Activated T-cell treated with anti-CD3 and anti-CD28 coated beads, Interleukin-2, amount 50 U/mL, for 24 hours (primary cell): ENCODE results near the gene PDSS1.

ENCODE experiments used
- DNase-seq: peaks from one replicate; pipeline ENCODE4 v3.0.0-alpha.2; 2020
- H3K27ac Mint-ChIP-seq: 2 replicates; pipeline ENCODE4 v1.8.0; 2020; ENCODE audit warnings: mild to moderate bottlenecking, mixed read lengths
- H3K27me3 Mint-ChIP-seq: 2 replicates; pipeline ENCODE4 v1.8.0; 2020; ENCODE audit warnings: mixed read lengths
- H3K36me3 Mint-ChIP-seq: 2 replicates; pipeline ENCODE4 v1.8.0; 2020; ENCODE audit warnings: low read depth, mixed read lengths
- H3K4me1 Mint-ChIP-seq: 2 replicates; pipeline ENCODE4 v1.8.0; 2020; ENCODE audit warnings: low read depth, mixed read lengths
- H3K4me3 Mint-ChIP-seq: 2 replicates; pipeline ENCODE4 v1.8.0; 2020; ENCODE audit warnings: mild to moderate bottlenecking, moderate library complexity, mixed read lengths
- H3K9me3 Mint-ChIP-seq: 2 replicates; pipeline ENCODE4 v1.8.0; 2020; ENCODE audit warnings: mixed read lengths

PDSS1 gene

GRCh38 chr10:26714415-26715136, 17.1 kb downstream of the PDSS1 start:
- H3K9me3 Mint-ChIP-seq: no peaks in the 10 kb centered on the region
- no peak for DNase-seq
- H3K36me3 Mint-ChIP-seq: peaks cover 89% of the 10 kb centered on the region
- no peaks in the 10 kb centered on the region for H3K27me3 Mint-ChIP-seq
- no peak overlapping the region for H3K27ac Mint-ChIP-seq
- peaks cover 4% of the 10 kb centered on the region for H3K4me1 Mint-ChIP-seq
- H3K4me3 Mint-ChIP-seq: no peak overlapping the region

DNA sequence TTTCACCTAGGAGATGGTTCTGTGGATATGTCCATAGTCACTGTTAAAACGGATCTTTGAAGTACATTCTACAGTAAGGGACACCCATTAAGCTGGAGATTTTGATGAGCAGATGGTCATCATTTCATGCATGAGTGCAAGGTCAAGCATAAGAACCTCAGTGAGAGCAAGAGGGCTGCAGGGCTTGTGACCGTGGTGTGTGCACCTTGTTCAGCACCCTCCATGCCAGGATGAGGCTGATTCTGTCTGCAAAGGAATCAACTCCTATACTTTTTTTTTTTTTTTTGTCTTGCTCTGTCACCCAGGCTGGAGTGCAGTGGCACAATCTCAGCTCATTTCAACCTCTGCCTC, 17.6 kb downstream of the PDSS1 start:
- H3K4me3 Mint-ChIP-seq: no peak overlapping the region
- no peak overlapping the region for H3K27ac Mint-ChIP-seq
- no peaks in the 10 kb centered on the region for H3K9me3 Mint-ChIP-seq
- H3K4me1 Mint-ChIP-seq: peaks cover 6% of the 10 kb centered on the region
- no peaks in the 10 kb centered on the region for H3K27me3 Mint-ChIP-seq
- DNase-seq: no peak
- H3K36me3 Mint-ChIP-seq: peaks cover 92% of the 10 kb centered on the region

GRCh38 chr10:26717476-26717875, 20.0 kb downstream of the PDSS1 start:
- H3K4me1 Mint-ChIP-seq: peaks cover 18% of the 10 kb centered on the region
- H3K36me3 Mint-ChIP-seq: peaks cover 93% of the 10 kb centered on the region
- no peaks in the 10 kb centered on the region for H3K9me3 Mint-ChIP-seq
- H3K27me3 Mint-ChIP-seq: no peaks in the 10 kb centered on the region
- H3K4me3 Mint-ChIP-seq: no peak overlapping the region
- DNase-seq: no peak
- H3K27ac Mint-ChIP-seq: no peak overlapping the region

DNA sequence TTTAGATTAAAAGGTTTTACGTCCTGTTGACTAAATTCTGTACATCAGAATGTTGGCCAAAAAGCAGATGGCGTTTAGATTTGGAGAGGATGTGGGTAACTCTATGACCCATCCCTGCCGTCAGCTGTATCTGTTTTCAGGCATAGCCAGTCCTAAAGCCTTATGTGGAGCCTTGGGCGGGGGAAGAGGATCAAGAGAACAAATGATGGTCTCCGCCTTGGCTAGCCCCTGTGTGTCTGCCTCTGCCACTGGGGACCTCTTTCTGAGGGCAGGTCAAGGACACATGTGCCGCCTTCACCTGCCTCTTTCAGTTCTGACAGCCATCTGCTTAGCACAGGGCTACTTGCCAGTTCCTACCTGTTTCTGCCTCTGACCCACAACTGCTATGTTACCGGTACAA, 24.1 kb downstream of the PDSS1 start:
- no peaks in the 10 kb centered on the region for H3K27me3 Mint-ChIP-seq
- H3K36me3 Mint-ChIP-seq: peaks cover 92% of the 10 kb centered on the region
- H3K27ac Mint-ChIP-seq: peak overlapping the region; percentile 88
- peaks cover 18% of the 10 kb centered on the region for H3K4me1 Mint-ChIP-seq
- no peaks in the 10 kb centered on the region for H3K9me3 Mint-ChIP-seq
- no peak overlapping the region for H3K4me3 Mint-ChIP-seq
- DNase-seq: no peak

- Mint-ChIP-seq H3K36me3 (peaks cover 94% of the 10 kb centered on the region), H3K4me3 (no peak overlapping the region), H3K27me3 (no peaks in the 10 kb centered on the region), H3K4me1 (peaks cover 18% of the 10 kb centered on the region), H3K9me3 (no peaks in the 10 kb centered on the region), H3K27ac (peak overlapping the region; percentile 2)
- DNase-seq: no peak
Measured at GRCh38 chr10:26723016-26723415, 25.5 kb downstream of the PDSS1 start.

DNA sequence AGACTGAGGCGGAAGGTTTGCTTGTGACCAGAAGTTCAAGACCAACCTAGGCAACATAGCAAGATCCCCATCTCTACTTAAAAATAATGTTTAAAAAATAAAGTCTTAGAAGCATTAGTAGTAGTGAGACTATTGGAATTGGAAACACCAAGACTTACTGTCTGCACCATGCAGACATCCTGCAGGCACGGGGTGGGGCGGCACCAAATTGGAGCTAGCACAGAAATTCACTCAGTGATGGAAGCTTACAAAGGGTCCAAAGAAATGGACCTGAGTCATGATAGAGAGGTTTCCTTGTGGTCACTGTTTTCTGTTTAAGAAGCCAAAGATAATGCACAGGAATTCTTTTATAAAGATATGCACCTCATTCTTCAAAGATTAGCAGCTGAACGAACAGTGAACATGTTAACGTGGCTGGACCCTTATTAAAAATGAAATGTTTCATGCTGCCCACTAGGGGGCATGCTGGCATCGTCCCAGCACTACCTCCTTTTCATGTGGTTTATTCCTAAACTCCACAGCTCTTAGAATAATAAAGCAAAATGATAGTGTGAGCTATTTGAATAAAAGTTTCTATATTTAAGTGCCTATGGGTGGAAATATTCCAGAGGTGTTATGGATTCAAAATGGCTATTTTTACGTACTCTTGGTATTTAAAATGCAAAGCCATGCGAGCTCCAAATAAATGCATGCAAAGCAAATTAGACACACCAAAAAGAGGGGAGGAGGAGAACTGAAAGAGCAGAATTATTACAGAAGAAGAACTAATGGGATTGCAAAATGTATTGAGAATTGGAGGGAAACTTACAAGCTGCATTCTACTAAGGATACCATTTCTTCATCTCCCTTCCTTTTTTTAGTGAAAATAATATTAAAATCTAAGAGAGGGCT, 28.6 kb downstream of the PDSS1 start:
- Mint-ChIP-seq H3K4me3 (no peak overlapping the region), H3K27ac (no peak overlapping the region), H3K9me3 (no peaks in the 10 kb centered on the region), H3K4me1 (peaks cover 8% of the 10 kb centered on the region), H3K27me3 (no peaks in the 10 kb centered on the region), H3K36me3 (peaks cover 92% of the 10 kb centered on the region)
- DNase-seq: no peak

DNA sequence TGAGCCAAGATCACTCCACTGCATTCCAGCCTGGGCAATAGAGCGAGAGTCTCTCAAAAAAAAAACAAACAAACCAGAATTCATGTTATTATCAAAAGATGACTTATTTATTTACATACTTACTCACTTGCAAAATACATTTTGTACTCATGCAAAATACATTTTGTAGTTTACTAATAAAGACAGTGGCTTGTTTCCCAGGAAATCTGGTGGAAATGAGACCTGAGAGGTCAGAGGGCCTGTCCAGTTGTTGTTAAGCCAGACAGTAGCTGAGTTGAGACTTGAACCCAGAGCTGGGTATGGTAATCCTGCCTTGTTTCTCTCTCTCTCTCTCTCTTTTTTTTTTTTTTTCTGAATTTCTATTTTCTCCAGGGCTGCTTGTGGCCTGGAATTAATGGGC, 29.5 kb downstream of the PDSS1 start:
- Mint-ChIP-seq H3K27ac (no peak overlapping the region), H3K4me1 (no peaks in the 10 kb centered on the region), H3K27me3 (no peaks in the 10 kb centered on the region), H3K9me3 (no peaks in the 10 kb centered on the region), H3K4me3 (no peak overlapping the region), H3K36me3 (peaks cover 91% of the 10 kb centered on the region)
- DNase-seq: no peak

GRCh38 chr10:26728957-26729356, 31.5 kb downstream of the PDSS1 start:
- Mint-ChIP-seq H3K36me3 (peaks cover 95% of the 10 kb centered on the region), H3K9me3 (no peaks in the 10 kb centered on the region), H3K4me1 (no peaks in the 10 kb centered on the region), H3K27me3 (no peaks in the 10 kb centered on the region), H3K4me3 (no peak overlapping the region), H3K27ac (no peak overlapping the region)
- no peak for DNase-seq

GRCh38 chr10:26729395-26729794, 31.9 kb downstream of the PDSS1 start:
- no peak overlapping the region for H3K4me3 Mint-ChIP-seq
- no peaks in the 10 kb centered on the region for H3K4me1 Mint-ChIP-seq
- no peak for DNase-seq
- H3K27me3 Mint-ChIP-seq: no peaks in the 10 kb centered on the region
- H3K9me3 Mint-ChIP-seq: no peaks in the 10 kb centered on the region
- H3K36me3 Mint-ChIP-seq: peaks cover 95% of the 10 kb centered on the region
- H3K27ac Mint-ChIP-seq: no peak overlapping the region

DNA sequence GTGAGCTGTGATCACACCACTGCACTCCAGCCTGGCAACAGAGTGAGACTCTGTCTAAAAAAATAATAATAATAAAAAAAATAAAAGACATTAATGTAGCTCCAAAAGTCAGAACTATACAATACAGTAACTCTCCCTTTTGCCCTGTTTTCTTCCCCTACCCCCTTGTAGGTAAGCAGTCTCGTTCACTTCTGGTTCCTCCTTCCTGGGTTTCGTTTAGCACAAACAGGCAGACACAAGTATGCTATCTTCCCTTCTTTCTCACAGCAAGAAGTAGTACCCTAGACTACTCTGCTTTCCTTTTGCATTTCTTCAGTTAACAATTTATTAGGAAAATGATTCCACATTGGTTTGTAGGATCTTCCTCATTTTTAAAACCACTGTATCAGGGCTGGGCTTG, 33.1 kb downstream of the PDSS1 start:
- Mint-ChIP-seq H3K4me3 (no peak overlapping the region), H3K9me3 (no peaks in the 10 kb centered on the region), H3K4me1 (peaks cover 3% of the 10 kb centered on the region), H3K27ac (no peak overlapping the region), H3K27me3 (no peaks in the 10 kb centered on the region), H3K36me3 (peaks cover 95% of the 10 kb centered on the region)
- no peak for DNase-seq

- Mint-ChIP-seq H3K27ac (peak overlapping the region; percentile 42), H3K27me3 (no peaks in the 10 kb centered on the region), H3K4me3 (no peak overlapping the region), H3K4me1 (peaks cover 30% of the 10 kb centered on the region), H3K9me3 (no peaks in the 10 kb centered on the region), H3K36me3 (peaks cover 96% of the 10 kb centered on the region)
- no peak for DNase-seq
Measured at GRCh38 chr10:26733750-26734568, 36.5 kb downstream of the PDSS1 start.

DNA sequence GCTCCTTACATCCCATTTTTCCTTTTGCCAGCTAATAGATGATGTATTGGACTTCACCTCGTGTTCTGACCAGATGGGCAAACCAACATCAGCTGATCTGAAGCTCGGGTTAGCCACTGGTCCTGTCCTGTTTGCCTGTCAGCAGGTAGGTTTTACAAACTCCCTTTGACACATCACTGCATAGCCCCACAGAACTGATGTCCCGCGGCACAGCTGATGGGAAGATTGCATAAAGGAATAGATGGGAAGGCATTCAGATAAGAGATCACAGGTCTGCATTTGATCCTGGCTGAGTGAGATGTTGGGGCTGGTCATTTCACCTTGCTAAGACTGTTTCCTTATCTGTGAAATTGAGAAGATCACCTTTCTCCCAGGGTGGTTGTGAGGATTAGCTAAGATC, 37.9 kb downstream of the PDSS1 start:
- Mint-ChIP-seq H3K27me3 (no peaks in the 10 kb centered on the region), H3K4me1 (peaks cover 40% of the 10 kb centered on the region), H3K27ac (peak overlapping the region; percentile 37), H3K9me3 (no peaks in the 10 kb centered on the region), H3K4me3 (no peak overlapping the region), H3K36me3 (peaks cover 99% of the 10 kb centered on the region)
- DNase-seq: no peak

GRCh38 chr10:26737730-26738129, 40.2 kb downstream of the PDSS1 start:
- H3K27me3 Mint-ChIP-seq: no peaks in the 10 kb centered on the region
- H3K4me1 Mint-ChIP-seq: peaks cover 51% of the 10 kb centered on the region
- peaks cover 100% of the 10 kb centered on the region for H3K36me3 Mint-ChIP-seq
- peak overlapping the region; percentile 2 for H3K4me3 Mint-ChIP-seq
- H3K9me3 Mint-ChIP-seq: no peaks in the 10 kb centered on the region
- no peak for DNase-seq
- peak overlapping the region; percentile 94 for H3K27ac Mint-ChIP-seq

- Mint-ChIP-seq H3K9me3 (no peaks in the 10 kb centered on the region), H3K4me1 (peaks cover 54% of the 10 kb centered on the region), H3K36me3 (peaks cover 100% of the 10 kb centered on the region), H3K27me3 (no peaks in the 10 kb centered on the region), H3K4me3 (no peak overlapping the region), H3K27ac (peak overlapping the region; percentile 94)
- no peak for DNase-seq
Measured at GRCh38 chr10:26738301-26738911, 40.9 kb downstream of the PDSS1 start.
